SKM-1 (cell line): ENCODE results near the gene CNTLN.
"Not testable (repeated sequence)": the region's sequence is repeated elsewhere in the genome, so short reads cannot be mapped to it uniquely, and the experiment has no call there.

ENCODE experiments used
- DNase-seq: peaks from one replicate; lab custom pipeline; 2025; ENCODE audit not compliant: unreplicated experiment; lab: John Stamatoyannopoulos, UW

Gene CNTLN

GRCh38 chr9:17291766-17292165, 156.9 kb downstream of the CNTLN start:
- no peak for DNase-seq

GRCh38 chr9:17293685-17294084, 158.8 kb downstream of the CNTLN start:
- DNase-seq: no peak

- no peak for DNase-seq
Observed at GRCh38 chr9:17294822-17295624, 160.2 kb downstream of the CNTLN start.

GRCh38 chr9:17315341-17315740, 180.5 kb downstream of the CNTLN start:
- no peak for DNase-seq

GRCh38 chr9:17318821-17319320, 184.0 kb downstream of the CNTLN start:
- no peak for DNase-seq

GRCh38 chr9:17319864-17320263, 185.0 kb downstream of the CNTLN start:
- DNase-seq: no peak

GRCh38 chr9:17322882-17323864, 188.3 kb downstream of the CNTLN start:
- DNase-seq: no peak

GRCh38 chr9:17328331-17328730, 193.5 kb downstream of the CNTLN start:
- DNase-seq: no peak

- DNase-seq: no peak
Observed at GRCh38 chr9:17330097-17330496, 195.3 kb downstream of the CNTLN start.

- DNase-seq: no peak
Observed at GRCh38 chr9:17332115-17332514, 197.3 kb downstream of the CNTLN start.

- DNase-seq: no peak
Observed at GRCh38 chr9:17339156-17339555, 204.3 kb downstream of the CNTLN start.

GRCh38 chr9:17342696-17343095, 207.9 kb downstream of the CNTLN start:
- DNase-seq: no peak

GRCh38 chr9:17349831-17350230, 215.0 kb downstream of the CNTLN start:
- no peak for DNase-seq

- DNase-seq: not testable (repeated sequence)
Observed at GRCh38 chr9:17354006-17354405, 219.2 kb downstream of the CNTLN start.

GRCh38 chr9:17361378-17361777, 226.5 kb downstream of the CNTLN start:
- no peak for DNase-seq

GRCh38 chr9:17367035-17367434, 232.2 kb downstream of the CNTLN start:
- DNase-seq: no peak

GRCh38 chr9:17380126-17380861, 245.5 kb downstream of the CNTLN start:
- no peak for DNase-seq

- DNase-seq: no peak
Observed at GRCh38 chr9:17387565-17387964, 252.7 kb downstream of the CNTLN start.

GRCh38 chr9:17389026-17389425, 254.2 kb downstream of the CNTLN start:
- no peak for DNase-seq

GRCh38 chr9:17394881-17395510, 260.2 kb downstream of the CNTLN start:
- no peak for DNase-seq
